Measurements from ENCODE around the gene HEPACAM. TPM values are rescaled to one million over a fixed set of nuclear protein-coding genes. Genes with fewer than 3 reads are reported as not detected.

Gene HEPACAM
- total RNA-seq, 2 donors from 2014 or later: not detected

DNA sequence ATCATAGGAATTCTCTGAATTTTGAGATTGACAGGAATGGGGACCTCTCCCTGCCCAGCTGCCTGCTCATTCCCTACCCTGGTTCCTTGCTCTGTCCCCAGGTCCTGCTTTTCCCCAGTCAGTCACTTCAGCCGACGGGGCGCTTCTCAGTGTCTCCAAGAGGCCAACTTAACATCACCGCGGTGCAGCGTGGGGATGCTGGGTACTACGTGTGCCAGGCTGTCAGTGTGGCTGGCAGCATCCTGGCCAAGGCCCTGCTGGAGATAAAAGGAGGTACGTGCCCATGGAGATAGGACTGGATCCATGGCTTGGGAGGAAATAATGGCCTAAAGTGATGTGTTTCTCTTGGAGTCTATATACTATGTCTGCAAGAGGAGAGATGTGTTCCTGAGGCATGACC is 63.6 kb downstream of the HEPACAM start:
- Mint-ChIP-seq H3K27me3 (ENCODE audit: insufficient read depth) (peaks cover 86% of the 10 kb centered on the region), H3K36me3 (ENCODE audit: low read depth) (no peaks in the 10 kb centered on the region), H3K27ac (no peak overlapping the region), H3K4me1 (peaks cover 3% of the 10 kb centered on the region), H3K9me3 (no peaks in the 10 kb centered on the region), H3K4me3 (no peak overlapping the region)
- H3K9me3 ChIP-seq (ENCODE audit: control insufficient read depth, low read length): no peaks in the 10 kb centered on the region
- H3K4me3 ChIP-seq (ENCODE audit: low read length): no peak overlapping the region
- H3K36me3 ChIP-seq (ENCODE audit: control insufficient read depth, insufficient read depth, low read length): no peaks in the 10 kb centered on the region
- TF ChIP-seq, protein P1, sequence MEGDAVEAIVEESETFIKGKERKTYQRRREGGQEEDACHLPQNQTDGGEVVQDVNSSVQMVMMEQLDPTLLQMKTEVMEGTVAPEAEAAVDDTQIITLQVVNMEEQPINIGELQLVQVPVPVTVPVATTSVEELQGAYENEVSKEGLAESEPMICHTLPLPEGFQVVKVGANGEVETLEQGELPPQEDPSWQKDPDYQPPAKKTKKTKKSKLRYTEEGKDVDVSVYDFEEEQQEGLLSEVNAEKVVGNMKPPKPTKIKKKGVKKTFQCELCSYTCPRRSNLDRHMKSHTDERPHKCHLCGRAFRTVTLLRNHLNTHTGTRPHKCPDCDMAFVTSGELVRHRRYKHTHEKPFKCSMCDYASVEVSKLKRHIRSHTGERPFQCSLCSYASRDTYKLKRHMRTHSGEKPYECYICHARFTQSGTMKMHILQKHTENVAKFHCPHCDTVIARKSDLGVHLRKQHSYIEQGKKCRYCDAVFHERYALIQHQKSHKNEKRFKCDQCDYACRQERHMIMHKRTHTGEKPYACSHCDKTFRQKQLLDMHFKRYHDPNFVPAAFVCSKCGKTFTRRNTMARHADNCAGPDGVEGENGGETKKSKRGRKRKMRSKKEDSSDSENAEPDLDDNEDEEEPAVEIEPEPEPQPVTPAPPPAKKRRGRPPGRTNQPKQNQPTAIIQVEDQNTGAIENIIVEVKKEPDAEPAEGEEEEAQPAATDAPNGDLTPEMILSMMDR (conservative IDR thresholded peaks at IDR 0.05): no peak
- 83% methylated on average over 8 of the region's 8 CpGs for WGBS, 2 experiments (ENCODE audit: insufficient coverage in 1 of 2, insufficient read length in 1 of 2)
- peak; percentile 44 for DNase-seq
- H3K9ac ChIP-seq (ENCODE audit: extremely low read depth, low read length, poor library complexity, severe bottlenecking): no peak overlapping the region
- no peaks in the 10 kb centered on the region for H3K4me1 ChIP-seq (ENCODE audit: control insufficient read depth, insufficient read depth, low read length)
- H3K27me3 ChIP-seq (ENCODE audit: control insufficient read depth, insufficient read depth, low read length, poor library complexity, severe bottlenecking): peaks cover 87% of the 10 kb centered on the region
- H3K27ac ChIP-seq (ENCODE audit: low read depth, low read length): no peak overlapping the region

DNA sequence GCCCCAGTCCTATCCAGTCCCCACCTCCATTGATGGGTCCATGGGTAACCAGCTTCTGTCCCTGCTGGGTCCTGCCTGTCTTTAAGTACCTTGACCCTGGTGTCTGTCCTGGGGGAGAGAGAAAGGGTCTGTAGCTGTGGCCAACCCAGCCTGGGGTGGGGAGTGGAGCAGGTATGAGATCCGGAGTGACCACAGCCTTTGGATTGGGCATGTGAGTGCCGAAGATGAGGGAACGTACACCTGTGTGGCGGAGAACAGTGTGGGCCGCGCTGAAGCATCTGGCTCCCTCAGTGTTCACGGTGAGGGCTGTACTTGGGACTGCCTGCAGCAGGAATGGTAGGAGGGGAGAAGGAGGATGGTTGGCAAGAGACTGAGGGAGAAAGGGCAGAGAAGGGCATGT is 65.4 kb downstream of the HEPACAM start:
- Histone ChIP-seq H3K27me3 (ENCODE audit: control insufficient read depth, insufficient read depth, low read length, poor library complexity, severe bottlenecking) (peaks cover 100% of the 10 kb centered on the region), H3K27ac (ENCODE audit: low read depth, low read length) (no peak overlapping the region), H3K9me3 (ENCODE audit: control insufficient read depth, low read length) (no peaks in the 10 kb centered on the region), H3K9ac (ENCODE audit: extremely low read depth, low read length, poor library complexity, severe bottlenecking) (no peak overlapping the region), H3K36me3 (ENCODE audit: control insufficient read depth, insufficient read depth, low read length) (no peaks in the 10 kb centered on the region), H3K4me1 (ENCODE audit: control insufficient read depth, insufficient read depth, low read length) (peaks cover 4% of the 10 kb centered on the region), H3K4me3 (ENCODE audit: low read length) (no peak overlapping the region)
- H3K27ac Mint-ChIP-seq: no peak overlapping the region
- DNase-seq: peak; percentile 32
- no peak overlapping the region for H3K4me3 Mint-ChIP-seq
- H3K9me3 Mint-ChIP-seq: no peaks in the 10 kb centered on the region
- WGBS, 2 experiments (ENCODE audit: insufficient coverage in 1 of 2, insufficient read length in 1 of 2): 81 to 83% methylated on average over 1 to 7 of the region's 7 CpGs
- TF ChIP-seq, protein P1 (conservative IDR thresholded peaks at IDR 0.05): no peak
- H3K27me3 Mint-ChIP-seq (ENCODE audit: insufficient read depth): peaks cover 100% of the 10 kb centered on the region
- H3K36me3 Mint-ChIP-seq (ENCODE audit: low read depth): no peaks in the 10 kb centered on the region
- peaks cover 2% of the 10 kb centered on the region for H3K4me1 Mint-ChIP-seq

DNA sequence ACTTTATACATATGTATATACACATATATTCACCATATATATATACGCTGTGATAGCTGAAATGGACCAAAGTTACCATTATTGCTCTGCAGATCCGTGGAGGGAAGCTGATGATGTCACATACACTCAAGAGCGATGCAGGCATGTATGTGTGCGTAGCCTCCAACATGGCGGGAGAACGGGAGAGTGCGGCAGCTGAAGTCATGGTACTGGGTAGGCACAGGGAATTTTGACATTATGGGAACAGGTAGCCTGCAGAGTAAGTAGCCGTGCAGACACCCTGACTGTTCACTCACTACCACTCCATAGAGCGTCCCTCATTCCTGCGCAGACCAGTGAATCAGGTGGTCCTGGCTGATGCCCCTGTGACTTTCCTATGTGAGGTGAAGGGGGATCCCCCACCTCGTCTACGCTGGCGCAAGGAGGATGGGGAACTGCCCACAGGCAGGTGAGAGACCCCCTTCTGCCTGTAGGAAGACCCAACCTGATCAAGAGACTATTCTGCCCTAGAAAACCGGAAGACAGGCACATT is 65.9 kb downstream of the HEPACAM start:
- Histone ChIP-seq H3K9me3 (ENCODE audit: control insufficient read depth, low read length) (no peaks in the 10 kb centered on the region), H3K36me3 (ENCODE audit: control insufficient read depth, insufficient read depth, low read length) (no peaks in the 10 kb centered on the region), H3K4me1 (ENCODE audit: control insufficient read depth, insufficient read depth, low read length) (peaks cover 8% of the 10 kb centered on the region), H3K27me3 (ENCODE audit: control insufficient read depth, insufficient read depth, low read length, poor library complexity, severe bottlenecking) (peaks cover 100% of the 10 kb centered on the region), H3K9ac (ENCODE audit: extremely low read depth, low read length, poor library complexity, severe bottlenecking) (no peak overlapping the region), H3K4me3 (ENCODE audit: low read length) (no peak overlapping the region), H3K27ac (ENCODE audit: low read depth, low read length) (no peak overlapping the region)
- H3K27me3 Mint-ChIP-seq (ENCODE audit: insufficient read depth): peaks cover 100% of the 10 kb centered on the region
- DNase-seq: no peak
- H3K27ac Mint-ChIP-seq: no peak overlapping the region
- no peak overlapping the region for H3K4me3 Mint-ChIP-seq
- WGBS, 2 experiments (ENCODE audit: insufficient coverage in 1 of 2, insufficient read length in 1 of 2): 85 to 86% methylated on average over 9 to 14 of the region's 14 CpGs
- no peaks in the 10 kb centered on the region for H3K36me3 Mint-ChIP-seq (ENCODE audit: low read depth)
- TF ChIP-seq, protein P1 (conservative IDR thresholded peaks at IDR 0.05): no peak
- H3K4me1 Mint-ChIP-seq: peaks cover 2% of the 10 kb centered on the region
- no peaks in the 10 kb centered on the region for H3K9me3 Mint-ChIP-seq
